OCI-LY3 (cell line): ENCODE results near the gene TNRC18.

Experiments used
- H2AFZ ChIP-seq: fragments of 200-600, 300-600 bp; shearing (Covaris generic); 2 replicates; pipeline ENCODE4 v1.6.0; 2014; ENCODE audit warnings: antibody characterized with exemption, low read depth, low read length
- H3K27ac ChIP-seq: fragments of 200-600, 300-600 bp; sonication (generic); 2 replicates; pipeline ENCODE4 v1.5.1; 2014; ENCODE audit warnings: mild to moderate bottlenecking, low read length, moderate library complexity, mixed read lengths
- H3K27me3 ChIP-seq: fragments of 200-600, 300-600 bp; sonication (generic); 2 replicates; pipeline ENCODE4 v1.6.1; 2014; ENCODE audit warnings: low read depth, low read length, mixed read lengths
- H3K36me3 ChIP-seq: fragments of 200-600, 300-600 bp; sonication (generic); replicated peaks from 2 replicates; pipeline ENCODE3; 2014; ENCODE audit warnings: low read depth, low read length, mixed read lengths
- H3K4me1 ChIP-seq: fragments of 300-600, 200-600 bp; sonication (generic); 2 replicates; pipeline ENCODE4 v1.6.1; 2014; ENCODE audit warnings: low read length, mixed read lengths
- H3K4me2 ChIP-seq: fragments of 200-600, 300-600 bp; sonication (generic); 2 replicates; pipeline ENCODE4 v1.6.1; 2014; ENCODE audit warnings: low read length, mixed read lengths
- H3K4me3 ChIP-seq: fragments of 300-600, 200-600 bp; sonication (generic); 2 replicates; pipeline ENCODE4 v1.5.1; 2014; ENCODE audit warnings: antibody characterized with exemption, mild to moderate bottlenecking, low read length, moderate library complexity
- H3K79me2 ChIP-seq: fragments of 300-600, 200-600 bp; shearing (Covaris generic); 2 replicates; pipeline ENCODE4 v1.6.1; 2014; ENCODE audit warnings: mild to moderate bottlenecking, low read length, mixed read lengths
- H3K9ac ChIP-seq: fragments of 300-600, 200-600 bp; shearing (Covaris generic); 2 replicates; pipeline ENCODE4 v1.6.0; 2014; ENCODE audit warnings: mild to moderate bottlenecking, low read length, moderate library complexity
- H3K9me3 ChIP-seq: fragments of 200-600, 300-600 bp; shearing (Covaris generic); 2 replicates; pipeline ENCODE4 v1.6.1; 2014; ENCODE audit warnings: low read length, mixed read lengths; ENCODE audit not compliant: insufficient read depth
- H4K20me1 ChIP-seq: fragments of 200-600, 300-600 bp; sonication (generic); 2 replicates; pipeline ENCODE4 v1.6.1; 2016; ENCODE audit warnings: low read length, mixed read lengths; ENCODE audit not compliant: insufficient read depth
- EZH2phosphoT487 ChIP-seq: fragments of 200-600 bp; shearing (Covaris generic); IDR thresholded peaks from 2 replicates; pipeline ENCODE4 v1.6.1; 2018; ENCODE audit warnings: antibody characterized with exemption, mixed run types, low read depth
- TF ChIP-seq, protein P1 (sequence below): fragments of 200-600, 300-600 bp; sonication (generic); IDR thresholded peaks from 2 replicates; pipeline ENCODE4 v1.5.1; 2014; ENCODE audit warnings: antibody characterized with exemption, low read length, low read depth

Gene TNRC18

DNA sequence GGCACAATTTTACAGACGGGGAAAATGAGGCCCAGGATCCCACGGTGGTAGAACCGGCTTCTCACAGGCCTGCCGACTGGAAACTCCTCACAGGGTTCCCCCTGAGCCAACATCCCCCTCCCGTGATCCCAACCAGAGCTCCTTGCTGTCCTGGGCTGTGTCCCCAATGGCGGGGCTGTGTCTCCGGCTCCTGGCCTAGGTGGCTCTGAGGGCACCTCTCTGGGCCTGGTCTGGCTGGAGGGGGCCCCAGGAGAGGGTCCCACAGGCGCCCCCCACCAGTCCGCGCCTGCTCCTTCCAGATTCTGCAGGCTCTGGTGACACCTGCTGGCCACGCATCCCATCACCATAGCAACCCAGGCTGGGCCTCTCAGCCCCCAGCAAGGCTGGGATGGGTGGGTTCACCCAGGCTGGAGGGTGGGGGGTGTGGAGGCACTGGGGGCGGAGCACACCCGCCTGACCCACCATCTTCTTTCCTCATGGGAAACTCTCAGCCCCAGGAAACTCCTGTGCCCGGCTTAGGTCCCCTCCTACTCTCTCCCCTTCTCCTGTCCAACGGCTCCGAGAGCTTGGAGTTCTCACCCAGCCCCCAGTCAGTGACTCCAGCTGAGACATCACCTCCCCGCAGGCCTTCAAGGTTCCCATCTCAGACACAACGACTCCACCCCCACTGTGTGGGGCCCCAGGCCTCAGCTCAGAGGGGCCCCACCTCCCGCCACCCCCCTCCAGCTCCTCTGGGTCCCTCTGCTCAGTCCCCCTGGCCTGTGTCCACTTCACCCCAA lies 27.1 kb upstream of the TNRC18 start:
- Histone ChIP-seq H3K9me3 (no peaks in the 10 kb centered on the region), H3K4me2 (peak overlapping the region; percentile 20; the same call in 1 of the 2 replicates)

GRCh38 chr7:5448378-5449037 lies 24.9 kb upstream of the TNRC18 start:
- Histone ChIP-seq H3K36me3 (no peaks in the 10 kb centered on the region), H2AFZ (no peak overlapping the region), H3K4me3 (no peak overlapping the region), H3K9ac (no peak overlapping the region), H3K27ac (no peak overlapping the region), H3K4me1 (0 out of 2 replicates have a peak, but pooled peaks cover 4% of the 10 kb centered on the region), H3K9me3 (no peaks in the 10 kb centered on the region), H4K20me1 (no peaks in the 10 kb centered on the region), H3K27me3 (no peaks in the 10 kb centered on the region), H3K4me2 (no peak overlapping the region), H3K79me2 (no peaks in the 10 kb centered on the region)
- no peak for TF ChIP-seq EZH2phosphoT487
- TF ChIP-seq, protein P1, sequence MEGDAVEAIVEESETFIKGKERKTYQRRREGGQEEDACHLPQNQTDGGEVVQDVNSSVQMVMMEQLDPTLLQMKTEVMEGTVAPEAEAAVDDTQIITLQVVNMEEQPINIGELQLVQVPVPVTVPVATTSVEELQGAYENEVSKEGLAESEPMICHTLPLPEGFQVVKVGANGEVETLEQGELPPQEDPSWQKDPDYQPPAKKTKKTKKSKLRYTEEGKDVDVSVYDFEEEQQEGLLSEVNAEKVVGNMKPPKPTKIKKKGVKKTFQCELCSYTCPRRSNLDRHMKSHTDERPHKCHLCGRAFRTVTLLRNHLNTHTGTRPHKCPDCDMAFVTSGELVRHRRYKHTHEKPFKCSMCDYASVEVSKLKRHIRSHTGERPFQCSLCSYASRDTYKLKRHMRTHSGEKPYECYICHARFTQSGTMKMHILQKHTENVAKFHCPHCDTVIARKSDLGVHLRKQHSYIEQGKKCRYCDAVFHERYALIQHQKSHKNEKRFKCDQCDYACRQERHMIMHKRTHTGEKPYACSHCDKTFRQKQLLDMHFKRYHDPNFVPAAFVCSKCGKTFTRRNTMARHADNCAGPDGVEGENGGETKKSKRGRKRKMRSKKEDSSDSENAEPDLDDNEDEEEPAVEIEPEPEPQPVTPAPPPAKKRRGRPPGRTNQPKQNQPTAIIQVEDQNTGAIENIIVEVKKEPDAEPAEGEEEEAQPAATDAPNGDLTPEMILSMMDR = no peak

More for the DNA sequence above, 27.1 kb upstream of the TNRC18 start:
- Histone ChIP-seq H3K36me3 (no peaks in the 10 kb centered on the region), H3K4me1 (0 out of 2 replicates have a peak, but pooled peaks cover 4% of the 10 kb centered on the region), H3K9ac (no peak overlapping the region), H2AFZ (no peak overlapping the region), H3K4me3 (no peak overlapping the region), H3K27ac (no peak overlapping the region), H3K27me3 (no peaks in the 10 kb centered on the region), H4K20me1 (no peaks in the 10 kb centered on the region), H3K79me2 (no peaks in the 10 kb centered on the region)
- TF ChIP-seq, protein P1 = peak; percentile 73
- no peak for TF ChIP-seq EZH2phosphoT487

- H3K79me2 ChIP-seq = no peaks in the 10 kb centered on the region
- H3K27ac ChIP-seq = no peak overlapping the region
- no peaks in the 10 kb centered on the region for H4K20me1 ChIP-seq
- H3K9ac ChIP-seq = no peak overlapping the region
- no peak overlapping the region for H3K4me3 ChIP-seq
- no peaks in the 10 kb centered on the region for H3K36me3 ChIP-seq
- H2AFZ ChIP-seq = no peak overlapping the region
- peaks cover 12% of the 10 kb centered on the region for H3K4me1 ChIP-seq
- H3K4me2 ChIP-seq = no peak overlapping the region
- no peaks in the 10 kb centered on the region for H3K9me3 ChIP-seq
- TF ChIP-seq, protein P1 = no peak
- no peak for TF ChIP-seq EZH2phosphoT487
- no peaks in the 10 kb centered on the region for H3K27me3 ChIP-seq
Measured at GRCh38 chr7:5445981-5446594, 22.5 kb upstream of the TNRC18 start.

GRCh38 chr7:5443678-5444077 lies 20.0 kb upstream of the TNRC18 start:
- no peaks in the 10 kb centered on the region for H3K36me3 ChIP-seq
- no peaks in the 10 kb centered on the region for H3K79me2 ChIP-seq
- H3K27me3 ChIP-seq = no peaks in the 10 kb centered on the region
- H3K4me2 ChIP-seq = no peak overlapping the region
- H3K9me3 ChIP-seq = no peaks in the 10 kb centered on the region
- H3K9ac ChIP-seq = no peak overlapping the region
- TF ChIP-seq, protein P1 = no peak
- no peak for TF ChIP-seq EZH2phosphoT487
- no peak overlapping the region for H3K27ac ChIP-seq
- peaks cover 9% of the 10 kb centered on the region for H3K4me1 ChIP-seq
- no peak overlapping the region for H2AFZ ChIP-seq
- H3K4me3 ChIP-seq = no peak overlapping the region
- no peaks in the 10 kb centered on the region for H4K20me1 ChIP-seq
